ENCODE results near the gene KIAA0825. TPM values are rescaled to one million over a fixed set of nuclear protein-coding genes. Genes with fewer than 3 reads are reported as not detected.

Gene KIAA0825
- total and polyA plus RNA-seq, 8 donors: 0.29 to 15.6 (median 1.5) TPM

- H3K27me3 ChIP-seq: no peaks in the 10 kb centered on the region
- WGBS, 5 donors: 47 to 66% (median 53%) methylated on average over 8 of the region's 8 CpGs
- H3K9me3 ChIP-seq: no peaks in the 10 kb centered on the region
- H3K27ac ChIP-seq: no peak overlapping the region
- intact Hi-C loops (cut with DNase I; ENCODE audit: low total_unique reads): no loop called here
- peaks cover 0 to 6% (median 0%) of the 10 kb centered on the region in 4 donors for H3K4me1 ChIP-seq
- no peaks in the 10 kb centered on the region for H3K36me3 ChIP-seq
- DNase-seq: peak in 1 of 2 donors; percentile 35
- H3K4me3 ChIP-seq: no peak overlapping the region
- TF ChIP-seq POLR2A (IDR thresholded peaks at IDR 0.05): no peak
- TF ChIP-seq EP300 (IDR thresholded peaks at IDR 0.05): no peak
- TF ChIP-seq CTCF (IDR thresholded peaks at IDR 0.05): no peak
- no peak for TF ChIP-seq POLR2AphosphoS5 (IDR thresholded peaks at IDR 0.05)
These were observed 408.5 kb downstream of the KIAA0825 start for GRCh38 chr5:94209774-94210355.

GRCh38 chr5:94209272-94209671, 409.1 kb downstream of the KIAA0825 start:
- WGBS, 5 donors: 87 to 98% (median 96%) methylated on average over 3 of the region's 3 CpGs
- no peak for DNase-seq
- intact Hi-C loops (cut with DNase I; ENCODE audit: low total_unique reads): no loop called here
- Histone ChIP-seq H3K4me3 (no peak overlapping the region), H3K9me3 (no peaks in the 10 kb centered on the region), H3K27ac (no peak overlapping the region), H3K27me3 (no peaks in the 10 kb centered on the region), H3K36me3 (no peaks in the 10 kb centered on the region), H3K4me1 (peaks cover 0 to 6% (median 0%) of the 10 kb centered on the region in 4 donors)
- TF ChIP-seq POLR2AphosphoS5 (IDR thresholded peaks at IDR 0.05) (no peak), CTCF (IDR thresholded peaks at IDR 0.05) (no peak), EP300 (IDR thresholded peaks at IDR 0.05) (no peak), POLR2A (IDR thresholded peaks at IDR 0.05) (no peak)

GRCh38 chr5:94199566-94199965, 418.8 kb downstream of the KIAA0825 start:
- no peak overlapping the region for H3K27ac ChIP-seq
- no peaks in the 10 kb centered on the region for H3K27me3 ChIP-seq
- DNase-seq: no peak
- 93 to 99% (median 96%) methylated on average over 4 of the region's 4 CpGs for WGBS, 5 donors
- TF ChIP-seq POLR2A (IDR thresholded peaks at IDR 0.05): no peak
- no peak for TF ChIP-seq CTCF (IDR thresholded peaks at IDR 0.05)
- TF ChIP-seq EP300 (IDR thresholded peaks at IDR 0.05): no peak
- TF ChIP-seq POLR2AphosphoS5 (IDR thresholded peaks at IDR 0.05): no peak
- no peaks in the 10 kb centered on the region for H3K36me3 ChIP-seq
- H3K9me3 ChIP-seq: no peaks in the 10 kb centered on the region
- H3K4me1 ChIP-seq: no peaks in the 10 kb centered on the region
- intact Hi-C loops (cut with DNase I; ENCODE audit: low total_unique reads): no loop called here
- H3K4me3 ChIP-seq: no peak overlapping the region

- 42 to 79% (median 66%) methylated on average over 1 of the region's 1 CpG for WGBS, 5 donors
- Histone ChIP-seq H3K36me3 (no peaks in the 10 kb centered on the region), H3K27me3 (no peaks in the 10 kb centered on the region), H3K4me1 (no peaks in the 10 kb centered on the region), H3K27ac (no peak overlapping the region), H3K9me3 (no peaks in the 10 kb centered on the region), H3K4me3 (no peak overlapping the region)
- TF ChIP-seq POLR2A (IDR thresholded peaks at IDR 0.05) (no peak), POLR2AphosphoS5 (IDR thresholded peaks at IDR 0.05) (no peak)
- DNase-seq: no peak
- intact Hi-C loops (cut with DNase I; ENCODE audit: low total_unique reads): no loop called here
These were observed 420.4 kb downstream of the KIAA0825 start for GRCh38 chr5:94197970-94198369.

- H3K4me1 ChIP-seq: no peaks in the 10 kb centered on the region
- 65 to 88% (median 82%) methylated on average over 1 of the region's 1 CpG for WGBS, 5 donors
- H3K36me3 ChIP-seq: no peaks in the 10 kb centered on the region
- TF ChIP-seq POLR2AphosphoS5 (IDR thresholded peaks at IDR 0.05) (no peak), CTCF (IDR thresholded peaks at IDR 0.05) (no peak), EP300 (IDR thresholded peaks at IDR 0.05) (no peak), POLR2A (IDR thresholded peaks at IDR 0.05) (no peak)
- H3K9me3 ChIP-seq: no peaks in the 10 kb centered on the region
- intact Hi-C loops (cut with DNase I; ENCODE audit: low total_unique reads): no loop called here
- no peak overlapping the region for H3K27ac ChIP-seq
- DNase-seq: no peak
- no peaks in the 10 kb centered on the region for H3K27me3 ChIP-seq
- no peak overlapping the region for H3K4me3 ChIP-seq
These were observed 421.5 kb downstream of the KIAA0825 start for GRCh38 chr5:94196953-94197352.
